Liver (tissue), 9 donors: ENCODE data around the gene PTPRQ. TPM values are rescaled to one million over a fixed set of nuclear protein-coding genes. Genes with fewer than 3 reads are reported as not detected.

Experiments used
- DNase-seq: peaks from one replicate; pipeline ENCODE4 v3.0.0-alpha.2; 2017; ENCODE audit warnings: low spot score
- H3K27ac ChIP-seq, 2 donors: one replicate each; pipeline ENCODE4 v1.7.0; 2013; ENCODE audit warnings: inconsistent platforms in 2 of 2, low read length in 2 of 2, control low read depth in 1 of 2, low read depth in 1 of 2, mild to moderate bottlenecking in 1 of 2
- H3K27me3 ChIP-seq, 4 donors: one replicate each; pipeline versions ENCODE4 v1.6.1 to v1.7.0; 2013; ENCODE audit warnings: low read length in 3 of 4, inconsistent platforms in 1 of 4, mild to moderate bottlenecking in 1 of 4, moderate library complexity in 1 of 4; ENCODE audit not compliant: control insufficient read depth in 4 of 4, insufficient read depth in 4 of 4
- H3K36me3 ChIP-seq, 4 donors: one replicate each; pipeline versions ENCODE4 v1.6.1 to v1.7.0; 2013; ENCODE audit warnings: low read length in 3 of 4, mild to moderate bottlenecking in 3 of 4, low read depth in 1 of 4, moderate library complexity in 1 of 4; ENCODE audit not compliant: control insufficient read depth in 4 of 4, insufficient read depth in 3 of 4
- H3K4me1 ChIP-seq, 4 donors: one replicate each; pipeline versions ENCODE4 v1.6.1 to v1.7.0; 2013; ENCODE audit warnings: low read length in 3 of 4, mild to moderate bottlenecking in 3 of 4, moderate library complexity in 1 of 4; ENCODE audit not compliant: control insufficient read depth in 4 of 4, insufficient read depth in 4 of 4
- H3K4me3 ChIP-seq, 3 donors: one replicate each; pipeline versions ENCODE4 v1.6.1 to v1.7.0; 2013; ENCODE audit warnings: low read length in 3 of 3, control low read depth in 1 of 3, low read depth in 1 of 3, mild to moderate bottlenecking in 1 of 3
- H3K9ac ChIP-seq, 2 donors: one replicate each; pipeline ENCODE4 v1.7.0; 2013; ENCODE audit warnings: low read length in 2 of 2, mild to moderate bottlenecking in 2 of 2, moderate library complexity in 2 of 2, control low read depth in 1 of 2, low read depth in 1 of 2
- H3K9me3 ChIP-seq, 4 donors: one replicate each; pipeline versions ENCODE4 v1.6.1 to v1.7.0; 2013; ENCODE audit warnings: low read length in 3 of 4; ENCODE audit not compliant: control insufficient read depth in 4 of 4
- EGR1 ChIP-seq, 2 donors: IDR thresholded peaks; 2 replicates each; pipeline ENCODE4 v1.6.1; 2016 to 2018; ENCODE audit warnings: antibody characterized with exemption in 2 of 2, low read depth in 2 of 2
- FOXA1 ChIP-seq: IDR thresholded peaks from 2 replicates; pipeline ENCODE4 v1.6.1; 2016; ENCODE audit warnings: antibody characterized with exemption
- FOXA2 ChIP-seq: IDR thresholded peaks from 2 replicates; pipeline ENCODE4 v1.6.1; 2016; ENCODE audit warnings: antibody characterized with exemption
- HNF4G ChIP-seq: IDR thresholded peaks from 2 replicates; pipeline ENCODE4 v1.6.1; 2016; ENCODE audit warnings: antibody characterized with exemption
- JUND ChIP-seq, 2 donors: IDR thresholded peaks; 2 replicates each; pipeline ENCODE4 v1.6.1; 2016; ENCODE audit warnings: antibody characterized with exemption in 2 of 2
- MAX ChIP-seq: IDR thresholded peaks from 2 replicates; pipeline ENCODE4 v1.6.1; 2016; ENCODE audit warnings: antibody characterized with exemption
- NR2F2 ChIP-seq: IDR thresholded peaks from 2 replicates; pipeline ENCODE4 v1.6.1; 2016; ENCODE audit warnings: antibody characterized with exemption
- REST ChIP-seq: IDR thresholded peaks from 2 replicates; pipeline ENCODE4 v1.6.1; 2016; ENCODE audit warnings: antibody characterized with exemption, mild to moderate bottlenecking
- SP1 ChIP-seq: IDR thresholded peaks from 2 replicates; pipeline ENCODE4 v1.6.1; 2018; ENCODE audit warnings: antibody characterized with exemption, mild to moderate bottlenecking
- TAF1 ChIP-seq: conservative IDR thresholded peaks from 2 replicates; pipeline ENCODE4 v1.6.1; 2016; ENCODE audit warnings: antibody characterized with exemption, mild to moderate bottlenecking
- WGBS: extraction: QIAGEN DNeasy Blood & Tissue Kit; methylation state at CpG from one replicate; pipeline ENCODE4 v1.1.7; 2013; 5-methylcytosine and 5-hydroxymethylcytosine counted together
- polyA plus RNA-seq, 2 donors: library from polyadenylated mRNA; stranded (reverse) in 1 of 2; unstranded in 1 of 2; fragments of 200-250 nt in 1 of 2; fragments of >200 nt in 1 of 2; fragmentation: Nextera tagmentation in 1 of 2; extraction: Ambion mirVana in 1 of 2; gene quantifications; one replicate each; pipeline versions ENCODE4 v1.2.1 to v1.2.3, GENCODE V29; 2013 to 2015
- total RNA-seq, 2 donors: library from RNA; depleted of rRNA; stranded (reverse); fragments of >200 nt; gene quantifications; one replicate each; pipeline ENCODE4 v1.2.3, GENCODE V29; 2014
- TF ChIP-seq, protein P1 (sequence below): IDR thresholded peaks from 2 replicates; pipeline ENCODE4 v1.6.1; 2016; ENCODE audit warnings: antibody characterized with exemption
- donor health status: healthy.
- donor health status: healthy.
- donor health status: healthy.
- donor health status: healthy.
- donor health status: healthy.

The PTPRQ gene
- total and polyA plus RNA-seq, 4 donors = 0.02 to 0.08 (median 0.04) TPM

DNA sequence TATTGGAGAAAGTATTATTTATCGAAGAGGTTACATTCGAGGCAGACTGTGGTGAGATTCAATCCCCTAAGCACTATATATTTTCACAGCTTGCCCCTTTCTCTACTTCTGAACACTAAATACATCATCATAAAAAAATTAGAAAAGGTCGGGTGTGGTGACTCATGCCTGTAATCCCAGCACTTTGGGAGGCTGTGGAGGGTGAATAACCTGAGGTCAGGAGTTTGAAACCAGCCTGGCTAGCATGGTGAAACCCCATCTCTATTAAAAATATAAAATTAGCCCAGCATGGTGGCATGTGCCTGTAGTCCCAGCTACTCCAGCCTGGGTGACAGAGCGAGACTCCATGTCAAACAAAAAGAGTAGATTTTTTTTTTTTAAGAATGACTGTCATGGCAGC, 192.8 kb downstream of the PTPRQ start:
- Histone ChIP-seq H3K36me3 (no peaks in the 10 kb centered on the region), H3K4me3 (no peak overlapping the region), H3K9ac (no peak overlapping the region), H3K4me1 (no peaks in the 10 kb centered on the region), H3K27me3 (no peaks in the 10 kb centered on the region), H3K9me3 (no peaks in the 10 kb centered on the region), H3K27ac (no peak overlapping the region)
- TF ChIP-seq TAF1 (no peak), HNF4G (no peak), NR2F2 (no peak), SP1 (no peak), JUND (IDR thresholded peaks at IDR 0.05) (no peak)
- TF ChIP-seq, protein P1, sequence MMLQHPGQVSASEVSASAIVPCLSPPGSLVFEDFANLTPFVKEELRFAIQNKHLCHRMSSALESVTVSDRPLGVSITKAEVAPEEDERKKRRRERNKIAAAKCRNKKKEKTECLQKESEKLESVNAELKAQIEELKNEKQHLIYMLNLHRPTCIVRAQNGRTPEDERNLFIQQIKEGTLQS = no peak
- no peak for DNase-seq
- WGBS = 85% methylated on average over 4 of the region's 4 CpGs

GRCh38 chr12:80641936-80642335, 197.9 kb downstream of the PTPRQ start:
- DNase-seq = no peak
- H3K27me3 ChIP-seq = no peaks in the 10 kb centered on the region
- H3K9me3 ChIP-seq = no peaks in the 10 kb centered on the region
- H3K4me1 ChIP-seq = no peaks in the 10 kb centered on the region
- no peak overlapping the region for H3K27ac ChIP-seq
- TF ChIP-seq MAX (no peak), FOXA2 (no peak), REST (no peak), TAF1 (no peak), EGR1 (IDR thresholded peaks at IDR 0.05; ENCODE audit: low read depth in 2 of 2) (no peak), FOXA1 (no peak), JUND (IDR thresholded peaks at IDR 0.05) (no peak), NR2F2 (no peak)
- TF ChIP-seq, protein P1 = no peak
- 90% methylated on average over 2 of the region's 2 CpGs for WGBS
- no peak overlapping the region for H3K9ac ChIP-seq
- no peaks in the 10 kb centered on the region for H3K36me3 ChIP-seq
- H3K4me3 ChIP-seq = no peak overlapping the region

DNA sequence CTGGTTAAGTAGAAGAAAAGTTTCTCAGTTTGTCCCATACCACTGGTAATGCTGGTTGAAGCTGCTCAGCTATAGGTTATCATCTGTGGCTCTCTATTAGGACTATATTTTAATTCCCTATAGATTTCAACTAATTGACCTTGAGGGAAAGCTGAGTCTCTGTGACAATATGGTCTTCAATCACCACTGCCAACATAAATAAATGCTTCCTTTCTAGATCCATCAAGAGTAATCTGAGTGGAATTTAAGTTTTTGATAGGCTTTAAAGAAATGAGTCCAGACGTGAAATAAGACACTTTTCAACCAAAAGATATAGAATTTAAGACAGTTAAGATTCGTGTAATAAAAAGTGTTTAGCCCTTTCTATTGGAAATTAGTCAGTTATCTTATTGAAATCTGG, 199.9 kb downstream of the PTPRQ start:
- no peak overlapping the region for H3K27ac ChIP-seq
- no peaks in the 10 kb centered on the region for H3K9me3 ChIP-seq
- DNase-seq = no peak
- no peaks in the 10 kb centered on the region for H3K4me1 ChIP-seq
- WGBS = 54% methylated on average over 2 of the region's 2 CpGs
- no peak overlapping the region for H3K9ac ChIP-seq
- H3K36me3 ChIP-seq = no peaks in the 10 kb centered on the region
- H3K4me3 ChIP-seq = no peak overlapping the region
- TF ChIP-seq EGR1 (IDR thresholded peaks at IDR 0.05; ENCODE audit: low read depth in 2 of 2) (no peak), MAX (no peak)
- TF ChIP-seq, protein P1 = no peak
- H3K27me3 ChIP-seq = no peaks in the 10 kb centered on the region
